GM12875 (cell line): ENCODE measurements around the gene FAM47A.

ENCODE experiments used
- H3K4me3 ChIP-seq: one replicate; pipeline ENCODE4 v1.5.1; 2011; ENCODE audit warnings: low read depth, low read length, control low read depth
- TF ChIP-seq, protein P1 (sequence below): IDR thresholded peaks from 2 replicates; pipeline ENCODE4 v1.5.1; 2011; ENCODE audit warnings: low read depth, mild to moderate bottlenecking, control low read depth, inconsistent platforms, low read length, moderate library complexity, borderline replicate concordance; ENCODE audit not compliant: insufficient read depth

FAM47A gene

DNA sequence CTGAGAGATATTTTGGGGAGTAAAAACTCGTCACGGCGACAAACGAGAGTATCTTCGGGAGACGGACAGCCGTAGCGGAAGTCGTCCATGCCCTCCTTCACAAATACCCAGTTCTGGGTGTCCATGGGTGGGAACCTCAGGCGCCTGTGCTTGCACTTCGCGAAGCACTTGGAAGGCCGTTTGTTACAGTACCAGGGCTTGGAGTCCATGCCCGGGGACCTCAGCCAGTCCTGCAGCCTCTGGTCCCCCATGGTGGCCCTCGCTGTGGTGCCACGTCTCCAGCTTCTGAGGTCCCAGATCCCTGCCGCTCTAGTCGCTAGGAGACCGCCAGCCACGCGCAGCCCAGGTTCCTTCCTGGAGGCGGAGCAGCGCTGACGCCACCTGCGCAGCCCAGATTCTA lies at the start of gene FAM47A:
TSS of gene FAM47A (minus strand) at position 287 of the 400 bp plus-strand sequence. CDS start at position 251, 36 bp downstream.
- no peak within 1 kb of the TSS for H3K4me3 ChIP-seq
- TF ChIP-seq, protein P1, sequence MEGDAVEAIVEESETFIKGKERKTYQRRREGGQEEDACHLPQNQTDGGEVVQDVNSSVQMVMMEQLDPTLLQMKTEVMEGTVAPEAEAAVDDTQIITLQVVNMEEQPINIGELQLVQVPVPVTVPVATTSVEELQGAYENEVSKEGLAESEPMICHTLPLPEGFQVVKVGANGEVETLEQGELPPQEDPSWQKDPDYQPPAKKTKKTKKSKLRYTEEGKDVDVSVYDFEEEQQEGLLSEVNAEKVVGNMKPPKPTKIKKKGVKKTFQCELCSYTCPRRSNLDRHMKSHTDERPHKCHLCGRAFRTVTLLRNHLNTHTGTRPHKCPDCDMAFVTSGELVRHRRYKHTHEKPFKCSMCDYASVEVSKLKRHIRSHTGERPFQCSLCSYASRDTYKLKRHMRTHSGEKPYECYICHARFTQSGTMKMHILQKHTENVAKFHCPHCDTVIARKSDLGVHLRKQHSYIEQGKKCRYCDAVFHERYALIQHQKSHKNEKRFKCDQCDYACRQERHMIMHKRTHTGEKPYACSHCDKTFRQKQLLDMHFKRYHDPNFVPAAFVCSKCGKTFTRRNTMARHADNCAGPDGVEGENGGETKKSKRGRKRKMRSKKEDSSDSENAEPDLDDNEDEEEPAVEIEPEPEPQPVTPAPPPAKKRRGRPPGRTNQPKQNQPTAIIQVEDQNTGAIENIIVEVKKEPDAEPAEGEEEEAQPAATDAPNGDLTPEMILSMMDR, result no peak

DNA sequence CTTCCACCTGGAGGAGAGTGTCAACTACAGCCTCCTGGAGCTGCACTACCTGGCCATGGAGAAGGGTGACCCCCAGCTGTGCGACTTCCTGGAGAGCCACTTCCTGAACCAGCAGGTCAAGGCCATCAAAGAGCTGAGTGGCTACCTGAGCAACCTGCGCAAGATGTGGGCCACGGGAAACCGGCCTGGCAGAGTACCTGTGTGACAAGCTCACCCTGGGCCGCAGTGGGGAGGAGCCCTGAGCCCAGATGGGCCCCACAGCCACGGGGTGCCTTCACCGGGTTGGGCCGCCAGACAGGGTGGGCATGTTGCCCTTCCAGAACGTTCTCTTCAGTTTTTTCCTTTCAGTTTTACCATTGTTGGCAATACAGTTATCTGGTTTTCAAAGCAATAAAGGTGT lies 15.2 kb upstream of the FAM47A start:
- TF ChIP-seq, protein P1, result no peak
- H3K4me3 ChIP-seq, result no peak overlapping the region

DNA sequence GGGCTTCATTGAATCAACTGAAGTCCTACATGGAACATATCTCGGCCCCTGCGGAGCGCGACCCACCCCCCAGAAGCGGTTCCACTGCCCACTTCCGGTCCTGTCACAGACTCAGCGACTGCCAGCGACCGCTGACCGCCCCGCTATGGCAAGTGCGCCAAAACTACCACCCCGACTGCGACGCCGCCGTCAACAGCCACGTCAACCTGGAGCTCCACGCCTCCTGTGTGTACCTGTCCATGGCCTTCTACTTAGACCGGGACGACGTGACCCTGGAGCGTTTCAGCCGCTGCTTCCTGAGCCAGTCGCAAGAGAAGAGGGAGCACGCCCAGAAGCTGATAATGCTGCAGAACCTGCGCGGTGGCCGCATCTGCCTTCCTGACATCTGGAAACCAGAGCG lies 14.8 kb upstream of the FAM47A start:
- TF ChIP-seq, protein P1, result no peak
- H3K4me3 ChIP-seq, result no peak overlapping the region

DNA sequence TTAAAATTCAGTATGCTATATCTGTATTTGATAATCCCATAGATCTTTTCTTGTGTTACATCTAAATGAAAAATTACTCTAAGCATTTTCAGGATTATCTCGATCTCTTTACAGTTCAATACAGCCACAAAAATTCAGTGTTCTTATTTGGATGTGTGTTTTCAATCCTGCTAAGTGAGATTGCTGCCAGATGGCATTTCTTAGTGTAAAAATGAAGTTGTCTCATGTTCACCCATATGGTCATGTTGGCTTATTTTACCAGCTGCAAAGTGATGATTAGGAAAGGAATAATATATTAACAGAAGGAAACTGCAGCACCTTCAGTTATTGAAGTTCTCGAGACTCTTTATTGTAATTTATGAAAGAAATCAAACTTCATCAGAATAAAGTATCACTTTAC lies 12.1 kb upstream of the FAM47A start:
- TF ChIP-seq, protein P1, result no peak
- H3K4me3 ChIP-seq, result no peak overlapping the region

DNA sequence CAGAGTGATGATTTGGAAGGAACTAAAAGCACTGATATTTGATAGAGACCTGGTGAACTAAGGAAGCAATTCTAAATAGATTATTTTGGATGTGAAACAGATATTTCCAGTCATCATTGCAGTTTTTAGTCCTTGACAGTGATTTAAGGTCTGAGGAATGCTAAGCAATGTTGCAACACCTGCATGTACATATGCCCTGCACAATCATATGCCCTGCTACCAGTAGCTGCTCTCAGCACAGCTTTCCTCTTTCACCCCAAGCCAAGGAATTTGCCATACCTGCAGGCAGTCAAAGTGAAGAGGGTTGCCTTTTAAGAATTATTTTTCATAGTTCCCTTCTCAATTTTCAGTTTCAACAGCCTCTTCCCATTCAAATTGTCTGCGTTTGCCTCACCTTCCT lies 8.7 kb upstream of the FAM47A start:
- TF ChIP-seq, protein P1, result no peak

DNA sequence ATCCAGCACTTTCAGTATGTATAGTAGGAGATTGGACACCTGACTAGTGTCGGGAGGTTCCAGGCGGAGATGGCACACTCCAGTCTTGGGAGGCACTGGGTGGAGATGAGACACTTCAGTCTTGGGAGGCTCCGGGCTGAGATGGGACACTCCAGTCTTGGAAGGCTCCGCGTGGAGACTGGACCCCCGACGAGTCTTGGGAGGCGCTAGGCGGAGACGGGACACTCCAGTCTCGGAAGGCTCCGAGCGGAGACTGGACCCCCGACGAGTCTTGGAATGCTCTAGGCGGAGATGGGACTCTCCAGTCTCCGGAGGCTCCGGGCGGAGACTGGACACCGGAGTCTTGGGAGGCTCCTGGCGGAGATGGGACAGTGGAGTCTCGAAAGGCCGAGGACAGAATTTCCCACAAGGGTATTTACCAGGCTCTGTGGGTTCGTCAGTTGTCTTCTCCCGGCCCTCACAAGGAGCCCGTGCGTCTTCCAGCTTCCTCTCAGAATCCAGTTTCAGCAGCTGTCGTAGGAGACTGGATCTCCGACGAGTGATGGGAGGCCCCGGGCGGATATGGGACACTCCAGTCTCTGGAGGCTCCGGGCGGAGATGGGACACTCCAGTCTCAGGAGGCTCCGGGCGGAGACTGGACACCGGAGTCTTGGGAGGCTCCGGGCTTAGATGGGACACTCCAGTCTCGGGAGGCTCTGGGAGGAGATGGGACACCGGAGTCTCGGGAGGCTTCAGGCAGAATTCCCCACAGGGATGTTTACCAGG lies 952 bp downstream of the FAM47A start:
- TF ChIP-seq, protein P1, result no peak
- no peak overlapping the region for H3K4me3 ChIP-seq

More for the DNA sequence above, 8.7 kb upstream of the FAM47A start:
- no peak overlapping the region for H3K4me3 ChIP-seq

DNA sequence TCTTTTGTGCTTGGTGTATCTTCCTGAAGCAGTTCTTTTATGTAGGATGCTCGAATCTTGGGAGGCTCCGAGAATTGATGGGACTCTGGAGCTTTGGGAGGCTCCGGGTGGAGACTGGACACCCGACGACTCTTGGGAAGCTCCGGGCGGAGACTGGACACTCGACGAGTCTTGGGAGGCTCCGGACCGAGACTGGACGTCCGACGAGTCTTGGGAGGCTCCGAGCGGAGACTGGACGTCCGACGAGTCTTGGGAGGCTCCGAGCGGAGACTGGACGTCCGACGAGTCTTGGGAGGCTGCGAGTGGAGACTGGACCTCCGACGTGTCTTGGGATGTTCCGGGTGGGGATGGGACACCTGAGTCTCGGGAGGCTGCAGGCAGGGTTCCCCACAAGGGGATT lies 1.6 kb downstream of the FAM47A start:
- TF ChIP-seq, protein P1, result no peak
- no peak overlapping the region for H3K4me3 ChIP-seq
